GM12874 (cell line): Measurements from ENCODE around the gene STAT2.

Experiments used
- CTCF ChIP-seq: IDR thresholded peaks from 2 replicates; pipeline ENCODE4 v1.5.1; 2011; ENCODE audit warnings: low read depth, mild to moderate bottlenecking, control low read depth, low read length, moderate library complexity; ENCODE audit not compliant: insufficient read depth

Gene STAT2

GRCh38 chr12:56333679-56334489 is 26.0 kb downstream of the STAT2 start, which contains the start of gene PAN2:
TSS of gene PAN2 (minus strand) at chr12:56334000. CDS start at chr12:56333094, 906 bp downstream.
- TF ChIP-seq CTCF: peak; percentile 51

GRCh38 chr12:56333197-56333678 is 26.7 kb downstream of the STAT2 start:
- TF ChIP-seq CTCF: no peak

GRCh38 chr12:56332512-56333196 is 27.3 kb downstream of the STAT2 start:
- no peak for TF ChIP-seq CTCF

GRCh38 chr12:56330936-56331490 is 28.9 kb downstream of the STAT2 start:
- no peak for TF ChIP-seq CTCF

- no peak for TF ChIP-seq CTCF
Measured at GRCh38 chr12:56326533-56326932, 33.4 kb downstream of the STAT2 start.

GRCh38 chr12:56326126-56326525 is 33.8 kb downstream of the STAT2 start:
- no peak for TF ChIP-seq CTCF

GRCh38 chr12:56324206-56324605 is 35.7 kb downstream of the STAT2 start:
- TF ChIP-seq CTCF: no peak
